H1 (cell line): ENCODE data around the gene TMEM51. TPM values are rescaled to one million over a fixed set of nuclear protein-coding genes. Genes with fewer than 3 reads are reported as not detected.

ENCODE experiments used
- CTCF ChIA-PET: fragments of 300-600 bp; sonication (Branson Sonifier 250); formaldehyde crosslinking; loops from one replicate; lab custom pipeline; 2021; ENCODE audit not compliant: partially characterized antibody; lab: Charles Lee
- POLR2A ChIA-PET: fragments of 300-600 bp; sonication (Branson Sonifier 250); formaldehyde crosslinking; loops from one replicate; lab custom pipeline; 2021; ENCODE audit warnings: inconsistent platforms; ENCODE audit not compliant: partially characterized antibody; lab: Charles Lee
- DNase-seq, 2 experiments: peaks; one replicate each; pipeline versions ENCODE4 v3.0.0 to v3.0.0-alpha.2; 2010 to 2022; ENCODE audit warnings: low spot score in 2 of 2, low read depth in 1 of 2, mixed read lengths in 1 of 2
- FAIRE-seq: peaks from 2 replicates; lab custom pipeline; 2011; peaks lifted over from hg19 to GRCh38; lab: Jason Lieb, UNC
- H2AFZ ChIP-seq: 2 replicates; pipeline ENCODE4 v1.8.1; 2012; ENCODE audit warnings: low read length, inconsistent platforms
- H2AK5ac ChIP-seq: 2 replicates; pipeline ENCODE4 v1.6.1; 2013; ENCODE audit warnings: low read depth, low read length
- H2BK120ac ChIP-seq: replicated peaks from 2 replicates; pipeline ENCODE3; 2013; ENCODE audit warnings: low read depth, low read length, inconsistent platforms
- H2BK12ac ChIP-seq: 2 replicates; pipeline ENCODE4 v1.6.1; 2013; ENCODE audit warnings: low read depth, low read length
- H2BK15ac ChIP-seq: 2 replicates; pipeline ENCODE4 v1.6.1; 2013; ENCODE audit warnings: low read length
- H2BK20ac ChIP-seq: 2 replicates; pipeline ENCODE4 v1.6.1; 2013; ENCODE audit warnings: low read length
- H2BK5ac ChIP-seq: 2 replicates; pipeline ENCODE4 v1.6.1; 2013; ENCODE audit warnings: low read depth, low read length
- H3K14ac ChIP-seq: 2 replicates; pipeline ENCODE4 v1.6.1; 2013; ENCODE audit warnings: inconsistent platforms; ENCODE audit not compliant: insufficient read length
- H3K18ac ChIP-seq: 2 replicates; pipeline ENCODE4 v1.6.1; 2013; ENCODE audit warnings: low read length; ENCODE audit errors: extremely low read depth
- H3K23ac ChIP-seq: 2 replicates; pipeline ENCODE4 v1.6.1; 2013; ENCODE audit warnings: inconsistent platforms; ENCODE audit not compliant: insufficient read length
- H3K23me2 ChIP-seq: 2 replicates; pipeline ENCODE4 v1.6.1; 2013; ENCODE audit warnings: low read depth, low read length
- H3K27ac ChIP-seq: 2 replicates; pipeline ENCODE4 v1.6.1; 2011; ENCODE audit warnings: low read depth, low read length, inconsistent platforms
- H3K27me3 ChIP-seq, 4 experiments: replicated peaks in 1 of 4; 1 replicate in 1 of 4; 2 replicates in 3 of 4; pipeline versions ENCODE4 v1.6.1 to v1.8.1; 2011 to 2013; ENCODE audit warnings: low read length in 3 of 4, mild to moderate bottlenecking in 3 of 4, inconsistent platforms in 2 of 4, mixed read lengths in 2 of 4, moderate library complexity in 1 of 4; ENCODE audit not compliant: control insufficient read depth in 3 of 4, insufficient read depth in 3 of 4; ENCODE audit errors: extremely low read depth in 1 of 4
- H3K36me3 ChIP-seq, 4 experiments: 2 replicates each; pipeline versions ENCODE4 v1.6.1 to v1.8.1; 2011 to 2013; ENCODE audit warnings: mild to moderate bottlenecking in 4 of 4, low read length in 3 of 4, moderate library complexity in 2 of 4, control low read depth in 1 of 4, inconsistent platforms in 1 of 4; ENCODE audit not compliant: insufficient read depth in 4 of 4, control insufficient read depth in 2 of 4
- H3K4ac ChIP-seq: replicated peaks from 2 replicates; pipeline ENCODE3; 2013; ENCODE audit warnings: low read length, low read depth, mixed read lengths, inconsistent platforms; ENCODE audit not compliant: insufficient read length
- H3K4me1 ChIP-seq, 4 experiments: replicated peaks in 1 of 4; 1 replicate in 1 of 4; 2 replicates in 3 of 4; pipeline versions ENCODE4 v1.6.1 to v1.8.1; 2011 to 2013; ENCODE audit warnings: low read length in 3 of 4, inconsistent platforms in 2 of 4, mixed read lengths in 1 of 4; ENCODE audit not compliant: insufficient read depth in 4 of 4, control insufficient read depth in 3 of 4
- H3K4me2 ChIP-seq, 2 experiments: 2 replicates each; pipeline versions ENCODE4 v1.6.1 to v1.8.1; 2011 to 2013; ENCODE audit warnings: low read depth in 2 of 2, low read length in 2 of 2, control low read depth in 1 of 2, inconsistent platforms in 1 of 2, mild to moderate bottlenecking in 1 of 2; ENCODE audit not compliant: insufficient read depth in 1 of 2
- H3K4me3 ChIP-seq, 4 experiments: fragments of 200-600, 300-600 bp in 1 of 4; sonication (generic), shearing (Covaris generic), sonication (Bioruptor Twin) in 1 of 4; 2 replicates each; pipeline versions ENCODE4 v1.5.1 to v1.8.1; 2011 to 2016; ENCODE audit warnings: low read length in 4 of 4, low read depth in 3 of 4, control low read depth in 2 of 4, inconsistent platforms in 2 of 4, mild to moderate bottlenecking in 2 of 4, mixed read lengths in 1 of 4, moderate library complexity in 1 of 4; ENCODE audit not compliant: insufficient read depth in 2 of 4; ENCODE audit errors: extremely low read depth in 1 of 4
- H3K56ac ChIP-seq: replicated peaks from 2 replicates; pipeline ENCODE3; 2013; ENCODE audit warnings: low read depth, mild to moderate bottlenecking, mixed read lengths, low read length, inconsistent platforms; ENCODE audit not compliant: insufficient read length
- H3K79me1 ChIP-seq: 2 replicates; pipeline ENCODE4 v1.6.1; 2013; ENCODE audit warnings: low read depth, low read length, control low read depth
- H3K79me2 ChIP-seq, 2 experiments: 2 replicates each; pipeline versions ENCODE4 v1.6.1 to v1.8.1; 2012 to 2013; ENCODE audit warnings: low read length in 2 of 2, mild to moderate bottlenecking in 2 of 2, inconsistent platforms in 1 of 2; ENCODE audit not compliant: insufficient read depth in 2 of 2, control insufficient read depth in 1 of 2
- H3K9ac ChIP-seq, 4 experiments: replicated peaks in 1 of 4; 1 replicate in 1 of 4; 2 replicates in 3 of 4; pipeline versions ENCODE4 v1.6.1 to v1.8.1; 2011 to 2013; ENCODE audit warnings: low read depth in 3 of 4, low read length in 3 of 4, control low read depth in 2 of 4, mild to moderate bottlenecking in 2 of 4, moderate library complexity in 2 of 4, inconsistent platforms in 1 of 4; ENCODE audit errors: extremely low read depth in 1 of 4
- H3K9me3 ChIP-seq, 2 experiments: 2 replicates each; pipeline versions ENCODE4 v1.6.1 to v1.8.1; 2012 to 2013; ENCODE audit warnings: mild to moderate bottlenecking in 2 of 2, moderate library complexity in 2 of 2, control low read depth in 1 of 2, inconsistent platforms in 1 of 2, low read depth in 1 of 2, low read length in 1 of 2, mixed read lengths in 1 of 2; ENCODE audit not compliant: insufficient read depth in 2 of 2
- H4K20me1 ChIP-seq, 2 experiments: replicated peaks in 1 of 2; 2 replicates each; pipeline versions ENCODE3 to v1.8.1; 2011 to 2013; ENCODE audit warnings: inconsistent platforms in 2 of 2, low read length in 2 of 2, mild to moderate bottlenecking in 1 of 2; ENCODE audit not compliant: insufficient read depth in 2 of 2, control insufficient read depth in 1 of 2
- H4K5ac ChIP-seq: 2 replicates; pipeline ENCODE4 v1.6.1; 2013; ENCODE audit warnings: low read length, low read depth, mixed read lengths, inconsistent platforms; ENCODE audit not compliant: insufficient read length
- H4K8ac ChIP-seq: 2 replicates; pipeline ENCODE4 v1.8.0; 2013; ENCODE audit warnings: mild to moderate bottlenecking, moderate library complexity, low read length, inconsistent platforms; ENCODE audit not compliant: insufficient read depth; ENCODE audit errors: extremely low read depth
- H4K91ac ChIP-seq: replicated peaks from 2 replicates; pipeline ENCODE3; 2013; ENCODE audit warnings: low read length, mixed read lengths, inconsistent platforms; ENCODE audit not compliant: insufficient read length
- CBX8 ChIP-seq: fragments of 300-800, 300-1000 bp; sonication (generic); IDR thresholded peaks from 2 replicates; pipeline ENCODE4 v1.7.1; 2016; ENCODE audit warnings: low read depth, low read length, borderline replicate concordance
- CHD1 ChIP-seq: IDR thresholded peaks from 2 replicates; pipeline ENCODE4 v1.6.1; 2012; ENCODE audit warnings: low read depth, low read length, improper control_type of control experiment
- RBBP5 ChIP-seq: IDR thresholded peaks from 2 replicates; pipeline ENCODE4 v1.7.1; 2012; ENCODE audit warnings: low read depth, mild to moderate bottlenecking, inconsistent platforms, low read length, moderate library complexity, borderline replicate concordance
- SUZ12 ChIP-seq: fragments of 200-600 bp; sonication (generic); IDR thresholded peaks from 2 replicates; pipeline ENCODE4 v1.6.1; 2012; ENCODE audit warnings: mild to moderate bottlenecking, inconsistent platforms, low read length, moderate library complexity, mixed read lengths
- WGBS, 2 experiments: shearing (Covaris generic) in 1 of 2; methylation state at CpG; one replicate each; pipeline versions ENCODE4 v1.1.6 to v1.1.7; 2013 to 2015; ENCODE audit warnings: low lambda C conversion rate in 2 of 2, mixed read lengths in 2 of 2, inconsistent platforms in 1 of 2, low coverage in 1 of 2, missing lambda C conversion rate in 1 of 2; ENCODE audit not compliant: insufficient replicate concordance in 2 of 2, insufficient coverage in 1 of 2, insufficient read length in 1 of 2; ENCODE audit errors: extremely low coverage in 1 of 2, missing lambda C conversion rate in 1 of 2; 5-methylcytosine and 5-hydroxymethylcytosine counted together
- polyA plus RNA-seq, 7 experiments: library from polyadenylated mRNA; depleted of rRNA in 3 of 7; stranded (reverse) in 5 of 7; unstranded in 2 of 7; fragments of >200 nt in 5 of 7; fragments of 200-250 nt in 2 of 7; gene quantifications; 1 replicate in 5 of 7; 2 replicates in 1 of 7; 4 replicates in 1 of 7; pipeline versions ENCODE4 v1.2.1 to v1.2.3, GENCODE V29; 2011 to 2013; ENCODE audit warnings: missing spikeins in 2 of 7, mixed read lengths in 2 of 7
- total RNA-seq: library from RNA; stranded (reverse); fragmentation: NEBNext Ultra II Directional; extraction: Animal tissue kit (Norgen Biotek cat#: 25700); gene quantifications from 2 replicates; pipeline ENCODE4 v1.2.1, GENCODE V29; 2021

Gene TMEM51
- total and polyA plus RNA-seq, 2 of the 8 experiments (the other 6 are each of a cell fraction or from before 2014, with no cell fraction given): 9.9 to 10.7 TPM

DNA sequence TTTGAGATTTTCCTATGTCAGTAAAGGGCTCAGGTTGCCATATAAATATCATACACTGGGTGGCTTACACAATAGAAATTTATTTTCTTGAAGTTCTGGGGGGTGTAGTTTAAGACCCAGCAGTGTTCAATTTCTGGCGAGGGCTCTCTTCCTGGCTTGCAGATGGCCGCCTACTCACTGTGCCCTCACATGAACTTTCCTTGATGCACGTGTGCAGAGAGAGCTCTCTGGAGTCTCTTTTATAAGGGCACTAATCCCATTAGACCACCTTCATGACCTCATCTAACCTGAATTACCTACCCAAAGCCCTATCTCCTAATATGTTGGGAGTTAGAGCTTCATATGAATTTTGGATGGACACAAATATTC is 21.1 kb downstream of the TMEM51 start:
- Histone ChIP-seq H3K27me3 (no peaks in the 10 kb centered on the region), H2BK15ac (no peak overlapping the region), H4K8ac (no peak overlapping the region), H3K4ac (no peak overlapping the region), H3K56ac (no peak overlapping the region), H2BK5ac (no peak overlapping the region), H4K91ac (no peak overlapping the region), H3K18ac (no peak overlapping the region), H3K9ac (no peak overlapping the region), H3K9me3 (no peaks in the 10 kb centered on the region), H3K4me2 (no peak overlapping the region), H4K5ac (no peak overlapping the region), H3K4me1 (peaks cover 7 to 8% (median 7%) of the 10 kb centered on the region in 4 experiments), H2BK12ac (no peak overlapping the region), H3K36me3 (no peaks in the 10 kb centered on the region), H2AK5ac (no peak overlapping the region), H3K4me3 (no peak overlapping the region), H2AFZ (no peak overlapping the region), H2BK20ac (no peak overlapping the region), H3K27ac (no peak overlapping the region), H3K23me2 (no peaks in the 10 kb centered on the region), H3K79me1 (no peaks in the 10 kb centered on the region; the same call in 1 of the 2 replicates), H2BK120ac (no peak overlapping the region), H3K23ac (no peak overlapping the region), H4K20me1 (no peaks in the 10 kb centered on the region), H3K14ac (no peak overlapping the region), H3K79me2 (no peaks in the 10 kb centered on the region)
- FAIRE-seq: no peak
- no peak for DNase-seq
- no peak for TF ChIP-seq CBX8
- no peak for TF ChIP-seq SUZ12
- TF ChIP-seq CHD1: no peak
- TF ChIP-seq RBBP5: no peak
- POLR2A ChIA-PET: no interaction called here
- WGBS, 2 experiments: 89% methylated on average over 3 of the region's 3 CpGs; no CpG with 5 or more reads in 1 of the 2 experiments
- CTCF ChIA-PET: interaction anchor here (1.0 to 1.4 kb wide), 3 partner anchors 13 to 98 kb away, joined by 3 to 4 read pairs (median 4); no protein-coding TSS in a partner anchor
